ENCODE data around the gene NQO2. TPM values are rescaled to one million over a fixed set of nuclear protein-coding genes. Genes with fewer than 3 reads are reported as not detected.

Gene NQO2
- total and polyA plus RNA-seq, 2 of the 13 experiments (the other 11 are each of a cell fraction or from before 2014, with no cell fraction given) = 32.2 to 56.5 TPM

GRCh38 chr6:2952557-2953095, 47.1 kb upstream of the NQO2 start (continued):
- TF ChIP-seq CREB1 (IDR thresholded peaks at IDR 0.05) = no peak
- TF ChIP-seq CREB1 (CRISPR knock-in tag; IDR thresholded peaks at IDR 0.05) = no peak
- peak; percentile 63; the same call in 1 of the 2 replicates for TF ChIP-seq CBX5 (CRISPR knock-in tag; IDR thresholded peaks at IDR 0.05; ENCODE audit: borderline replicate concordance)
- no peak for TF ChIP-seq ZNF850 (CRISPR knock-in tag; conservative IDR thresholded peaks at IDR 0.05)
- no peak for TF ChIP-seq ZNF281 (CRISPR knock-in tag; IDR thresholded peaks at IDR 0.05; ENCODE audit: borderline replicate concordance)
- TF ChIP-seq TCF7L2 (IDR thresholded peaks at IDR 0.05; ENCODE audit: low read depth, low read length) = no peak
- peak; percentile 76; the same call in 1 of the 2 replicates for TF ChIP-seq MIER3 (CRISPR knock-in tag; IDR thresholded peaks at IDR 0.05; ENCODE audit: borderline replicate concordance)
- no peak for TF ChIP-seq ZNF879 (CRISPR knock-in tag; IDR thresholded peaks at IDR 0.05)
- TF ChIP-seq ZNF101 (CRISPR knock-in tag; IDR thresholded peaks at IDR 0.05; ENCODE audit: borderline replicate concordance, low read depth) = 0 out of 2 replicates have a peak, but pooled peaks have one; percentile 33
- TF ChIP-seq ZNF577 (CRISPR knock-in tag; IDR thresholded peaks at IDR 0.05; ENCODE audit: borderline replicate concordance, low read depth) = no peak
- TF ChIP-seq ARID2 (CRISPR knock-in tag; IDR thresholded peaks at IDR 0.05; ENCODE audit: borderline replicate concordance) = no peak
- peak; percentile 64; the same call in 1 of the 2 replicates for TF ChIP-seq ZNF292 (CRISPR knock-in tag; IDR thresholded peaks at IDR 0.05; ENCODE audit: borderline replicate concordance, low read depth)
- TF ChIP-seq ZNF143 (CRISPR knock-in tag; IDR thresholded peaks at IDR 0.05) = peak; percentile 61; the same call in 1 of the 2 replicates
- peak; percentile 78; the same call in 1 of the 2 replicates for TF ChIP-seq ZBTB4 (CRISPR knock-in tag; IDR thresholded peaks at IDR 0.05; ENCODE audit: borderline replicate concordance)
- TF ChIP-seq SMAD1 (CRISPR knock-in tag; IDR thresholded peaks at IDR 0.05; ENCODE audit: borderline replicate concordance, low read depth) = no peak; the same call in 1 of the 2 replicates
- peak; percentile 66; the same call in 1 of the 2 replicates for TF ChIP-seq RFXAP (CRISPR knock-in tag; IDR thresholded peaks at IDR 0.05; ENCODE audit: borderline replicate concordance)
- TF ChIP-seq ZNF629 (CRISPR knock-in tag; conservative IDR thresholded peaks at IDR 0.05) = 0 out of 2 replicates have a peak, but pooled peaks have one; percentile 7
- TF ChIP-seq ZNF121 (CRISPR knock-in tag; IDR thresholded peaks at IDR 0.05) = 0 out of 2 replicates have a peak, but pooled peaks have one; percentile 21
- no peak for TF ChIP-seq JDP2 (CRISPR knock-in tag; IDR thresholded peaks at IDR 0.05; ENCODE audit: borderline replicate concordance)
- TF ChIP-seq ZNF7 (CRISPR knock-in tag; IDR thresholded peaks at IDR 0.05) = no peak
- TF ChIP-seq ZNF225 (CRISPR knock-in tag; IDR thresholded peaks at IDR 0.05) = no peak
- TF ChIP-seq ZNF253 (CRISPR knock-in tag; IDR thresholded peaks at IDR 0.05; ENCODE audit: borderline replicate concordance) = no peak
- TF ChIP-seq MAFK (conservative IDR thresholded peaks at IDR 0.05 in 1 of 2, IDR thresholded peaks at IDR 0.05 in 1 of 2; ENCODE audit: low read length in 2 of 2) = no peak
- TF ChIP-seq NPAS2 (CRISPR knock-in tag; IDR thresholded peaks at IDR 0.05; ENCODE audit: borderline replicate concordance) = no peak
